CD4-positive, CD25-positive, alpha-beta regulatory T cell (primary cell): ENCODE results near the gene IPO9. TPM values are rescaled to one million over a fixed set of nuclear protein-coding genes. Genes with fewer than 3 reads are reported as not detected.

Experiments used
- ATAC-seq, 2 donors: fragments of 150-1000 bp; cut with Tn5 transposase; one replicate each; pipeline ENCODE4 v1.10.0; 2021; ENCODE audit warnings: low read depth in 2 of 2, moderate number of reproducible peaks in 2 of 2, moderate library complexity in 1 of 2
- DNase-seq, 3 donors: peaks; one replicate each; pipeline versions ENCODE4 v3.0.0 to v3.0.0-alpha.2; 2012 to 2022; ENCODE audit warnings: mixed read lengths in 1 of 3
- H3K27ac ChIP-seq: one replicate; pipeline ENCODE4 v1.7.0; 2013; ENCODE audit warnings: mild to moderate bottlenecking, low read length; ENCODE audit not compliant: insufficient read depth, poor library complexity, severe bottlenecking
- H3K27me3 ChIP-seq: one replicate; pipeline ENCODE4 v1.7.0; 2013; ENCODE audit warnings: low read length; ENCODE audit not compliant: control insufficient read depth, insufficient read depth
- H3K36me3 ChIP-seq: one replicate; pipeline ENCODE4 v1.7.0; 2013; ENCODE audit warnings: mild to moderate bottlenecking, low read length, moderate library complexity; ENCODE audit not compliant: control insufficient read depth, insufficient read depth
- H3K4me1 ChIP-seq: 2 replicates; pipeline ENCODE4 v1.7.0; 2013; ENCODE audit warnings: mild to moderate bottlenecking, low read length; ENCODE audit not compliant: insufficient read depth, control insufficient read depth, poor library complexity, severe bottlenecking
- H3K4me3 ChIP-seq: one replicate; pipeline ENCODE4 v1.7.0; 2013; ENCODE audit warnings: low read depth, mild to moderate bottlenecking, low read length, moderate library complexity
- H3K9me3 ChIP-seq, 2 experiments: 1 replicate in 1 of 2; 2 replicates in 1 of 2; pipeline ENCODE4 v1.7.0; 2013; ENCODE audit warnings: low read length in 2 of 2, mild to moderate bottlenecking in 1 of 2, moderate library complexity in 1 of 2; ENCODE audit not compliant: control insufficient read depth in 2 of 2
- H3K27ac Mint-ChIP-seq, 3 donors: one replicate each; pipeline ENCODE4 v1.8.0; 2020 to 2022; ENCODE audit warnings: mild to moderate bottlenecking in 3 of 3, mixed read lengths in 3 of 3, moderate library complexity in 2 of 3
- H3K27me3 Mint-ChIP-seq: one replicate; pipeline ENCODE4 v1.8.0; 2022; ENCODE audit warnings: mild to moderate bottlenecking, mixed read lengths
- H3K36me3 Mint-ChIP-seq: one replicate; pipeline ENCODE4 v1.8.0; 2020; ENCODE audit warnings: mixed read lengths
- H3K4me1 Mint-ChIP-seq, 4 donors: one replicate each; pipeline ENCODE4 v1.8.0; 2020 to 2022; ENCODE audit warnings: mixed read lengths in 4 of 4, mild to moderate bottlenecking in 1 of 4
- H3K4me3 Mint-ChIP-seq, 4 donors: one replicate each; pipeline ENCODE4 v1.8.0; 2020 to 2022; ENCODE audit warnings: mild to moderate bottlenecking in 4 of 4, mixed read lengths in 4 of 4, moderate library complexity in 3 of 4
- H3K9me3 Mint-ChIP-seq, 7 donors: one replicate each; pipeline ENCODE4 v1.8.0; 2020 to 2022; ENCODE audit warnings: mixed read lengths in 7 of 7, mild to moderate bottlenecking in 3 of 7, moderate library complexity in 2 of 7
- polyA plus RNA-seq, 4 donors: library from polyadenylated mRNA; unstranded; fragments of 300-500 nt; fragmentation: Illumina TruSeq; gene quantifications; one replicate each; pipeline ENCODE4 v1.2.3, GENCODE V29; 2021
- total RNA-seq: library from RNA; stranded (reverse); gene quantifications from one replicate; pipeline ENCODE4 v1.2.3, GENCODE V29; 2022

The IPO9 gene
- total and polyA plus RNA-seq, 5 donors from 2014 or later = 13.9 to 31.3 (median 15.2) TPM

- Histone ChIP-seq H3K27me3 (no peaks in the 10 kb centered on the region), H3K27ac (no peak overlapping the region), H3K9me3 (no peaks in the 10 kb centered on the region), H3K4me1 (no peaks in the 10 kb centered on the region), H3K36me3 (peaks cover 45% of the 10 kb centered on the region), H3K4me3 (no peak overlapping the region)
- no peaks in the 10 kb centered on the region for H3K9me3 Mint-ChIP-seq
- H3K4me1 Mint-ChIP-seq = no peaks in the 10 kb centered on the region
- no peak for DNase-seq
- H3K27me3 Mint-ChIP-seq = no peaks in the 10 kb centered on the region
- no peak overlapping the region for H3K4me3 Mint-ChIP-seq
- H3K27ac Mint-ChIP-seq = peak overlapping the region in 1 of 3 donors; percentile 91
- peaks cover 38% of the 10 kb centered on the region for H3K36me3 Mint-ChIP-seq
- ATAC-seq = no peak
These were observed 47.3 kb downstream of the IPO9 start for GRCh38 chr1:201876148-201876818.

- H3K4me1 ChIP-seq = no peaks in the 10 kb centered on the region
- H3K36me3 ChIP-seq = peaks cover 30% of the 10 kb centered on the region
- no peaks in the 10 kb centered on the region for H3K9me3 ChIP-seq
- H3K27ac ChIP-seq = no peak overlapping the region
- DNase-seq (peak in 1 of 3 donors; percentile 54), ATAC-seq (peak in 1 of 2 donors; percentile 49)
- peaks cover 25% of the 10 kb centered on the region for H3K36me3 Mint-ChIP-seq
- H3K27me3 ChIP-seq = no peaks in the 10 kb centered on the region
- H3K4me3 Mint-ChIP-seq = no peak overlapping the region
- H3K9me3 Mint-ChIP-seq = no peaks in the 10 kb centered on the region
- H3K27me3 Mint-ChIP-seq = no peaks in the 10 kb centered on the region
- no peak overlapping the region for H3K27ac Mint-ChIP-seq
- no peak overlapping the region for H3K4me3 ChIP-seq
- peaks cover 0 to 3% (median 0%) of the 10 kb centered on the region in 4 donors for H3K4me1 Mint-ChIP-seq
These were observed 49.0 kb downstream of the IPO9 start for GRCh38 chr1:201877877-201878401.

GRCh38 chr1:201880928-201881571, 52.1 kb downstream of the IPO9 start:
- peaks cover 5% of the 10 kb centered on the region for H3K27me3 Mint-ChIP-seq
- H3K9me3 ChIP-seq = no peaks in the 10 kb centered on the region
- H3K27me3 ChIP-seq = no peaks in the 10 kb centered on the region
- no peaks in the 10 kb centered on the region for H3K4me1 ChIP-seq
- H3K4me1 Mint-ChIP-seq = peaks cover 0 to 4% (median 2%) of the 10 kb centered on the region in 4 donors
- H3K9me3 Mint-ChIP-seq = no peaks in the 10 kb centered on the region
- ATAC-seq (no peak), DNase-seq (no peak)
- H3K27ac Mint-ChIP-seq = peak overlapping the region in 1 of 3 donors; percentile 62
- H3K27ac ChIP-seq = no peak overlapping the region
- no peak overlapping the region for H3K4me3 ChIP-seq
- H3K36me3 Mint-ChIP-seq = peaks cover 3% of the 10 kb centered on the region
- no peak overlapping the region for H3K4me3 Mint-ChIP-seq
- H3K36me3 ChIP-seq = peaks cover 8% of the 10 kb centered on the region

- Mint-ChIP-seq H3K9me3 (no peaks in the 10 kb centered on the region), H3K36me3 (no peaks in the 10 kb centered on the region), H3K27me3 (peaks cover 6% of the 10 kb centered on the region), H3K4me1 (peaks cover 0 to 4% (median 2%) of the 10 kb centered on the region in 4 donors), H3K4me3 (no peak overlapping the region), H3K27ac (peak overlapping the region in 2 of 3 donors; percentile 26 to 62)
- Histone ChIP-seq H3K4me1 (no peaks in the 10 kb centered on the region), H3K27ac (no peak overlapping the region), H3K9me3 (no peaks in the 10 kb centered on the region), H3K36me3 (peaks cover 3% of the 10 kb centered on the region), H3K4me3 (no peak overlapping the region), H3K27me3 (no peaks in the 10 kb centered on the region)
- DNase-seq (no peak), ATAC-seq (no peak)
These were observed 52.7 kb downstream of the IPO9 start for GRCh38 chr1:201881617-201882016.

GRCh38 chr1:201882665-201883132, 53.7 kb downstream of the IPO9 start:
- H3K27ac ChIP-seq = no peak overlapping the region
- H3K9me3 ChIP-seq = no peaks in the 10 kb centered on the region
- no peak for DNase-seq
- Mint-ChIP-seq H3K36me3 (no peaks in the 10 kb centered on the region), H3K4me1 (peaks cover 0 to 4% (median 3%) of the 10 kb centered on the region in 4 donors), H3K4me3 (no peak overlapping the region), H3K27ac (peak overlapping the region in 1 of 3 donors; percentile 42), H3K27me3 (peaks cover 17% of the 10 kb centered on the region), H3K9me3 (no peaks in the 10 kb centered on the region)
- H3K27me3 ChIP-seq = peaks cover 2% of the 10 kb centered on the region
- H3K4me1 ChIP-seq = no peaks in the 10 kb centered on the region
- peak; percentile 21 to 37 for ATAC-seq
- H3K4me3 ChIP-seq = no peak overlapping the region
- H3K36me3 ChIP-seq = no peaks in the 10 kb centered on the region

DNA sequence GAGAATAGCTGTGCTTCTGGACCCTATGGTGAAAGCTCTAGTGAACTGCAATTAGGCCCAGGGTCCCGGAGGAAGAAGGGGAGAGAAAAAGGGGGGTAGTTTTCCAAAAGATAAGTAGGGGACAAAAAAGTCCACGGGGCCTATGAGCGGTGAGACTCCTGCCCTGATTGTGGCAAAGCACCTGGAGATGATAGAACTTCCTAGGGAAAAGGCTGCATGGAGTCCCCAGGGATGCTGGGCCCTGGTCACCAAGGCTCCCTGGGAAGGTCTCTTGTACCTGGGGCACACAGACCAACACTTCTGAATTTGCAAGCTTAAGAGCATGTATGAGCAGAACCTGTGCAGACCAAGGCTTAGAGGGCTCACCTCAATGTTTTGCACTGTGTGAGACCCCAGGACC, 54.3 kb downstream of the IPO9 start:
- Histone ChIP-seq H3K27ac (no peak overlapping the region), H3K36me3 (no peaks in the 10 kb centered on the region), H3K4me3 (no peak overlapping the region), H3K27me3 (peaks cover 8% of the 10 kb centered on the region), H3K4me1 (peaks cover under 1% of the 10 kb centered on the region), H3K9me3 (no peaks in the 10 kb centered on the region)
- H3K4me1 Mint-ChIP-seq = peaks cover 0 to 4% (median 3%) of the 10 kb centered on the region in 4 donors
- DNase-seq (no peak), ATAC-seq (no peak)
- peak overlapping the region in 1 of 3 donors; percentile 69 for H3K27ac Mint-ChIP-seq
- peaks cover 23% of the 10 kb centered on the region for H3K27me3 Mint-ChIP-seq
- no peaks in the 10 kb centered on the region for H3K9me3 Mint-ChIP-seq
- no peaks in the 10 kb centered on the region for H3K36me3 Mint-ChIP-seq
- H3K4me3 Mint-ChIP-seq = no peak overlapping the region

DNA sequence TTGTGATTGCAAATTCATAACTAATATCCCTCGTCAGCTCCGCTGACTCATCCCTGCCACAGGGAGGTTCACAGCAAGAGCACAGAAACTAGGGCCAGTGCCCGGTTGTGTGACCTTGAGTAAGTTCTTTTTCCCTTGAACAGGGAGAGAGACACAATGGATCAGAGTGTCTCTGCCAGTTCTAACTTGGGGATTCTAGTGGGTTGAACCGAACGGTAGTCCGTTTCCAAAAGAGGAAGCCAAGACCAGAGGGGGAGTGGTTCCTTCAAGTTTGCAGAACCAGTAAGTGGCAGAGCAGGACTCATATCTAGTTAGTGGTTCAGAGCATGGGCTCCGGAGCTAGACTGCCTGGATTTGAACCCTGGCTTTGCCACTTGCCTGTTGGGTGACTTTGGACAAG, 54.8 kb downstream of the IPO9 start:
- Mint-ChIP-seq H3K36me3 (no peaks in the 10 kb centered on the region), H3K9me3 (no peaks in the 10 kb centered on the region), H3K27ac (no peak overlapping the region), H3K27me3 (peaks cover 24% of the 10 kb centered on the region), H3K4me1 (peaks cover 0 to 4% (median 3%) of the 10 kb centered on the region in 4 donors), H3K4me3 (no peak overlapping the region)
- no peak for ATAC-seq
- peaks cover 5% of the 10 kb centered on the region for H3K4me1 ChIP-seq
- H3K27ac ChIP-seq = no peak overlapping the region
- peaks cover 8% of the 10 kb centered on the region for H3K27me3 ChIP-seq
- no peak for DNase-seq
- no peaks in the 10 kb centered on the region for H3K36me3 ChIP-seq
- H3K4me3 ChIP-seq = no peak overlapping the region
- no peaks in the 10 kb centered on the region for H3K9me3 ChIP-seq
